ENCODE results near the gene PFDN1. TPM values are rescaled to one million over a fixed set of nuclear protein-coding genes. Genes with fewer than 3 reads are reported as not detected.
A peak's percentile ranks its signal among the peaks of the same experiment; 100 is the strongest.

PFDN1 gene
- total and polyA plus RNA-seq, 5 donors from 2014 or later, result 34.3 to 152 (median 109) TPM

DNA sequence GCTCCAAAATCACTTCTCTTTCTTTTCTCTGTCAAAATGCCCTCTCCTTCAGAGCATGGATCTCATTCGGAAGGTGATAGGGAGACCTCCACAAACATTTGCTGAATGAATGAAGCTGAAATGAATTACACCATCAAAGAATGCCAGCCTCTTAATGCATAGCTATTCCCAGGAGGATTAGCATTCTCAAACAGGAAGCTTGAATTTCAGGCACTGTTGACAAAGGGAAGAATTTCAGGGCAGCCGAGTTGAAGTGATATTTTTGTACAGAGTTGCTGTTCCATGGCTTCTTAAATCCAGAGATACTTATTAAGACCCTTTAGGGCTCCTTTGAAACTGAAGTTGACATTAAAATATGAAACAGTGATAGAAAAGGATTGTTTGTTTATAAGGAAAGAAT is 24.7 kb upstream of the PFDN1 start:
- H3K36me3 ChIP-seq (ENCODE audit: control insufficient read depth, insufficient read depth, low read length), result no peaks in the 10 kb centered on the region
- H3K27me3 ChIP-seq (ENCODE audit: control insufficient read depth, insufficient read depth, low read length), result peaks cover 2% of the 10 kb centered on the region
- Mint-ChIP-seq H3K36me3 (peaks cover 5% of the 10 kb centered on the region), H3K9me3 (no peaks in the 10 kb centered on the region), H3K27ac (no peak overlapping the region), H3K4me3 (no peak overlapping the region), H3K27me3 (peaks cover 9% of the 10 kb centered on the region), H3K4me1 (peaks cover 0 to 2% (median under 1%) of the 10 kb centered on the region in 4 donors)
- no peaks in the 10 kb centered on the region for H3K9me3 ChIP-seq (ENCODE audit: control insufficient read depth in 2 of 2, low read length in 2 of 2)
- no peak overlapping the region for H3K27ac ChIP-seq (ENCODE audit: insufficient read depth, low read length, poor library complexity, severe bottlenecking)
- ATAC-seq (ENCODE audit: low read depth in 2 of 2) (no peak), DNase-seq (no peak)
- H3K4me3 ChIP-seq (ENCODE audit: low read depth, low read length), result no peak overlapping the region
- no peaks in the 10 kb centered on the region for H3K4me1 ChIP-seq (ENCODE audit: control insufficient read depth, insufficient read depth, low read length, poor library complexity, severe bottlenecking)

DNA sequence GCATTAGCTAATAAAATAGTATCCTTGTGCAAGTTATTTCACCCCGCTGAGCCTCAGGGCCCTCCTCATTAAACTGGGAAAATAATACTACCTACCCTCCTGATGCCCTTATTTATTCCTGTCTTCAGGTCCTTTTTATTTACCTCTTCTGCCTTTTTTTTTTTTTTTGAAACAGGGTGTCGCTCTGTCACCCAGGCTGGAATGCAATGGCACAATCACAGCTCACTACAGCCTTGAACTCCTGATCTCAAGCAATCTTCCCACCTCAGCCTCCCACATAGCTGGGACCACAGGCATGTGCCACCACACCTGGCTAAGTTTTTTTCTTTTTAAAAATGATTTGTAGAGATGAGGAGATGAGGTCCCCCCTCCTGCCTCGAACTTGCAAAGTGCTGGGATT is 22.6 kb upstream of the PFDN1 start:
- no peak for ATAC-seq (ENCODE audit: low read depth in 2 of 2)
- H3K9me3 Mint-ChIP-seq, result peaks cover 0 to 2% (median 0%) of the 10 kb centered on the region in 7 donors
- no peaks in the 10 kb centered on the region for H3K9me3 ChIP-seq (ENCODE audit: control insufficient read depth in 2 of 2, low read length in 2 of 2)
- H3K4me1 Mint-ChIP-seq, result peaks cover 0 to 2% (median under 1%) of the 10 kb centered on the region in 4 donors
- no peak overlapping the region for H3K4me3 ChIP-seq (ENCODE audit: low read depth, low read length)
- H3K27me3 ChIP-seq (ENCODE audit: control insufficient read depth, insufficient read depth, low read length), result peaks cover 2% of the 10 kb centered on the region
- no peak overlapping the region for H3K27ac Mint-ChIP-seq
- no peak overlapping the region for H3K27ac ChIP-seq (ENCODE audit: insufficient read depth, low read length, poor library complexity, severe bottlenecking)
- H3K4me3 Mint-ChIP-seq, result no peak overlapping the region
- no peaks in the 10 kb centered on the region for H3K36me3 ChIP-seq (ENCODE audit: control insufficient read depth, insufficient read depth, low read length)
- H3K36me3 Mint-ChIP-seq, result no peaks in the 10 kb centered on the region
- peaks cover 9% of the 10 kb centered on the region for H3K27me3 Mint-ChIP-seq
- no peak for DNase-seq
- H3K4me1 ChIP-seq (ENCODE audit: control insufficient read depth, insufficient read depth, low read length, poor library complexity, severe bottlenecking), result no peaks in the 10 kb centered on the region

DNA sequence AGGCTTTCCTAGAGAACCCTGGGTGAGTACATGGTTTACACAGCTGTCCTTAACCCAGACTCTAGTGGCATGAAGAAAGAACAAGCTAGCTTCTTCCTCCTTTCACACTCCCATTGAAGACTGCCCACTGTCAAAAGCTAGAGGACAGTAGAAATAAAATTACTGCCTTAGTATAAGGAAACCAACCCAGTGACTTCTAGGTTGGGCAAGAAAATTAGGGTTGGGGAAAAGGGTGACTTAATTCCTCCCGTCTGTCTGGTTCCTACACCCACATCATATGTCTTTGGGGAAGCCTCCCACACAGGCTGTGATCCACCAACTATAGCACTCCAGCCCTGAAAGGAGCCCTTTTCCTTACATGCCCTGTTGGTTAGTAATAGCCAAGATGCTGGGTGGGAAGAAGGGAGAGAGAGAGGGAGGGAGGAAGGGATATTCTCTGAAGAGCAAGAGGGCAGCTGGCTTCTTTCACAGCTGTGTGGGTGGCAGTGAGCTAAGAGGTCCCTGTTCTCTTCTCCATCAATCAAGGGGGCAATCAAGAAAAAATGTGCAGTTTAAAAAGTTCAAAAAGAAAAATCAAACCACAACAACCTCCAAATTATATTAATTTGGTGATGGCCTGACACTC is 21.8 kb upstream of the PFDN1 start:
- no peak overlapping the region for H3K27ac Mint-ChIP-seq
- Histone ChIP-seq H3K4me3 (ENCODE audit: low read depth, low read length) (no peak overlapping the region), H3K9me3 (ENCODE audit: control insufficient read depth in 2 of 2, low read length in 2 of 2) (no peaks in the 10 kb centered on the region), H3K4me1 (ENCODE audit: control insufficient read depth, insufficient read depth, low read length, poor library complexity, severe bottlenecking) (no peaks in the 10 kb centered on the region), H3K27ac (ENCODE audit: insufficient read depth, low read length, poor library complexity, severe bottlenecking) (no peak overlapping the region), H3K27me3 (ENCODE audit: control insufficient read depth, insufficient read depth, low read length) (peaks cover 2% of the 10 kb centered on the region), H3K36me3 (ENCODE audit: control insufficient read depth, insufficient read depth, low read length) (no peaks in the 10 kb centered on the region)
- peaks cover 0 to 2% (median 0%) of the 10 kb centered on the region in 7 donors for H3K9me3 Mint-ChIP-seq
- DNase-seq (no peak), ATAC-seq (ENCODE audit: low read depth in 2 of 2) (no peak)
- H3K36me3 Mint-ChIP-seq, result no peaks in the 10 kb centered on the region
- H3K4me3 Mint-ChIP-seq, result no peak overlapping the region
- H3K27me3 Mint-ChIP-seq, result peaks cover 9% of the 10 kb centered on the region
- H3K4me1 Mint-ChIP-seq, result peaks cover 0 to 2% (median under 1%) of the 10 kb centered on the region in 4 donors

DNA sequence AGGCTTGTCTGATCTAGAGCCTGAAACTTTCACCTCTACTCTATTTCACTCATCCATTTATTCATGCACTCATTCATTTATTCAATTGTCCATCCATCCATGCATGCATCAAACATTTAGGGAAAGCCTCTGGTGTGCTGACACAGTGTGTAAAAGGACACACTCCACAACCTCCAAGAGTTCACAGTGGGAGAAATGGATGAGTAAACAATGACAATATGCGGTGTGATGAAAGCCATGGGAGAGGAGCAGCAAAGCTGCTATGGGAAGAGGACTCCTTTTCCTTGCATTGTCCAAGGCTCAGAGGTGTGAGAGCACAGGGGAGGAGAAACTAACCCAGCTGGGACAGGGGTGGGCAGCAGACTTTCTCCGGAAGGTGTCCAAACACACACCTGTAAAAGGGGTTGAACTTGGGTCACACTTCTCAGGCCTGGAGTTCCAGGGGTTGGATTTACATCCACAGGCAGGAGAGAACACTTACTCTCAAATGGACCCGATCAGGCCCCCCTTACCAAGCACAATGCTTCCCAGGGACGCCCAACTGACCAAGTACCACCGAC is 21.2 kb upstream of the PFDN1 start:
- H3K36me3 Mint-ChIP-seq, result no peaks in the 10 kb centered on the region
- peaks cover 2% of the 10 kb centered on the region for H3K27me3 ChIP-seq (ENCODE audit: control insufficient read depth, insufficient read depth, low read length)
- peaks cover 0 to 2% (median 0%) of the 10 kb centered on the region in 4 donors for H3K4me1 Mint-ChIP-seq
- no peak overlapping the region for H3K4me3 Mint-ChIP-seq
- no peaks in the 10 kb centered on the region for H3K9me3 ChIP-seq (ENCODE audit: control insufficient read depth in 2 of 2, low read length in 2 of 2)
- DNase-seq (no peak), ATAC-seq (ENCODE audit: low read depth in 2 of 2) (no peak)
- no peaks in the 10 kb centered on the region for H3K4me1 ChIP-seq (ENCODE audit: control insufficient read depth, insufficient read depth, low read length, poor library complexity, severe bottlenecking)
- no peak overlapping the region for H3K27ac ChIP-seq (ENCODE audit: insufficient read depth, low read length, poor library complexity, severe bottlenecking)
- H3K4me3 ChIP-seq (ENCODE audit: low read depth, low read length), result no peak overlapping the region
- H3K27me3 Mint-ChIP-seq, result peaks cover 9% of the 10 kb centered on the region
- H3K9me3 Mint-ChIP-seq, result peaks cover 0 to 2% (median 0%) of the 10 kb centered on the region in 7 donors
- H3K36me3 ChIP-seq (ENCODE audit: control insufficient read depth, insufficient read depth, low read length), result no peaks in the 10 kb centered on the region
- H3K27ac Mint-ChIP-seq, result no peak overlapping the region

DNA sequence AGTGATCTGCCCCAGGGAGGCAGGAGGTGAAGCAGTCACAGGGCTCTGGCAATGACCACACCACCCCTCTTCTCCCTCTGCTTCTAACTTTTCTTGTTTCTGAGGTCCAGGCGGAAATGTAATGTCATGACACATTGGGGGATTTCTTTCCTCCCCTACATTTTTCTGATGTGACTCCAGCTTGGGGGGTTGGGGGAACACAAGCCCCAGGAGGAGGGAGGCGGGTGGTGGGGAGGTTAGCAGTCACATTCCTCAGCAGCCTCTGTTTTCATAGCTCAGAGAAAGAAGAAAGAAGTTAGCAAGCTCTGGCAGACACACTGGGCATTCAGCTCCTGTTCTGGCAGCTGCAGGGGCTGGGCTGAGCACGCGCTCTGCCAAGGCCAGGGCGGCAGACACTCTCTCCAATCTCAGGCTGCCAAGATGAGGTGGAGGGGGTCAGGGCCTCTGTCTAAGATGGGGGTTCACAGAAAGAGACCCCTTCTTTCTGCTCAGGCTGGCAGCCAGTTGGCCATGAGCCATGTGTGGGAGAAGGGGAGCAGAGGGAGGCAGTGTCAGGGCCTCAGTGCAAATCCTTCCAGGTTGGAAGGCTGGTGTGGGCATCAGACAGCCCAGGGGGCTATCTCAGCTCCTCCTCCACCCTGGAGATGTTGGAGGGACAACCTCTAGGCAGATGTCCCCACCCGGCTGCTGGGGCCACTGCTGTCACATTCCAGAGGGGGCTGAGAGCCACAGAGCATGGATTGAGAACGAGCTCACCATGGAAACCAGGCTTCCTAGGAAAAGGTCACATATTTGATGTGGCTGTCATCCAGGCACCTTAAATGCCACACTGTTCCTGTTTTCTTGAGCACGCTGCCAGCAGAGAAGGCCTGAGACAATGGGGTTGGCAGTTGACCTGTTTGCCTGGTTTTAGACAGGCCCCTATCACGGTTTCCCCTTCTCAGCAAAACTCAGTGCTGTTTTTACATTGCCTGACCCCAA is 20.1 kb upstream of the PFDN1 start:
- H3K27ac ChIP-seq (ENCODE audit: insufficient read depth, low read length, poor library complexity, severe bottlenecking), result no peak overlapping the region

DNA sequence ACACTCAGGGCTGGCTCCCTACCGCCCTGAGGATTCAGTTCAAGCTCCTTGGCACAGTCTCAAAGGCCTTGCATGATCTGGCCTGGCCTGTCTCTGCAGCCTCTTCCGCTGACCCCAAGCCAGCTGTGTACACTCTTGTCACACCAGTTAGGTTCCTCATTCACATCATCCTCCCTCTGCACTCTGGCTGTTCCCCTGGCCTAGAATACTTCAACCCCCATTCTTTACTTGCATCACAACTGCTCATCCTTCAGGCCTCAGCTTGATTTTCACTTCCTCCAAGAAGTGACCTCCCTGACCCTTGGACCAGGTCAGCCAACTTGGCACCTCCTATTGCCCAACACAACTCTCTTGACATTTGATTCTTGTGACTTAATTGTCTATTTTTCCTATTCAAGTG is 18.9 kb upstream of the PFDN1 start:
- peaks cover 2% of the 10 kb centered on the region for H3K27me3 ChIP-seq (ENCODE audit: control insufficient read depth, insufficient read depth, low read length)
- H3K4me3 ChIP-seq (ENCODE audit: low read depth, low read length), result no peak overlapping the region
- H3K27ac Mint-ChIP-seq, result no peak overlapping the region
- H3K36me3 ChIP-seq (ENCODE audit: control insufficient read depth, insufficient read depth, low read length), result no peaks in the 10 kb centered on the region
- H3K36me3 Mint-ChIP-seq, result no peaks in the 10 kb centered on the region
- H3K9me3 Mint-ChIP-seq, result peaks cover 0 to 2% (median 0%) of the 10 kb centered on the region in 7 donors
- no peak overlapping the region for H3K4me3 Mint-ChIP-seq
- DNase-seq (no peak), ATAC-seq (ENCODE audit: low read depth in 2 of 2) (peak in 1 of 2 donors; percentile 33)
- no peaks in the 10 kb centered on the region for H3K4me1 ChIP-seq (ENCODE audit: control insufficient read depth, insufficient read depth, low read length, poor library complexity, severe bottlenecking)
- H3K9me3 ChIP-seq (ENCODE audit: control insufficient read depth in 2 of 2, low read length in 2 of 2), result no peaks in the 10 kb centered on the region
- H3K27me3 Mint-ChIP-seq, result peaks cover 9% of the 10 kb centered on the region
- H3K27ac ChIP-seq (ENCODE audit: insufficient read depth, low read length, poor library complexity, severe bottlenecking), result no peak overlapping the region
- peaks cover 0 to 2% (median 0%) of the 10 kb centered on the region in 4 donors for H3K4me1 Mint-ChIP-seq

More for the DNA sequence above, 20.1 kb upstream of the PFDN1 start:
- no peak for ATAC-seq (ENCODE audit: low read depth in 2 of 2)
- H3K36me3 ChIP-seq (ENCODE audit: control insufficient read depth, insufficient read depth, low read length), result no peaks in the 10 kb centered on the region
- DNase-seq, result no peak
- Mint-ChIP-seq H3K9me3 (peaks cover 0 to 2% (median 0%) of the 10 kb centered on the region in 7 donors), H3K27ac (no peak overlapping the region), H3K4me3 (no peak overlapping the region), H3K27me3 (peaks cover 9% of the 10 kb centered on the region), H3K4me1 (peaks cover 0 to 2% (median 0%) of the 10 kb centered on the region in 4 donors), H3K36me3 (no peaks in the 10 kb centered on the region)
- H3K27me3 ChIP-seq (ENCODE audit: control insufficient read depth, insufficient read depth, low read length), result peaks cover 2% of the 10 kb centered on the region
- H3K9me3 ChIP-seq (ENCODE audit: control insufficient read depth in 2 of 2, low read length in 2 of 2), result no peaks in the 10 kb centered on the region
- no peaks in the 10 kb centered on the region for H3K4me1 ChIP-seq (ENCODE audit: control insufficient read depth, insufficient read depth, low read length, poor library complexity, severe bottlenecking)
- no peak overlapping the region for H3K4me3 ChIP-seq (ENCODE audit: low read depth, low read length)

DNA sequence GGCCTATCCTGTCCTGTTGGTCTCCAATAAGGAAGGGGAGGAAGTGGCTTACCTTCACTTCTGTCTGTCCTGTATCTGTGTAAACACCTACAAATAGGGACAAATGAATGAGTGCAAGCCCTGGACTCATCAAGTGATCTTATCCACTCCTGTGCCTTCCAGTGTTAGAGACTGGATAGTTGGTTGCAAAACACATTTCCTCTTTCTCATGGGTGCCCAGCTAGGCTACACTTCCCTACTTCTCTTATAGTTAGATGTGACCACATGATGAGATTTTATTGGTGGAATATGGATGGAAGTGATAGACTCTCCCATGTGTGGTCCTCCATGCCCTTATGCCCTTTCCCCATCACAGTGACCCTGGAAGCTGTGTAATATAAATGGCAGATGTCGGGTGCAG is 16.9 kb upstream of the PFDN1 start:
- no peaks in the 10 kb centered on the region for H3K9me3 ChIP-seq (ENCODE audit: control insufficient read depth in 2 of 2, low read length in 2 of 2)
- no peak for ATAC-seq (ENCODE audit: low read depth in 2 of 2)
- Mint-ChIP-seq H3K27ac (no peak overlapping the region), H3K27me3 (no peaks in the 10 kb centered on the region), H3K9me3 (peaks cover 0 to 2% (median 0%) of the 10 kb centered on the region in 7 donors), H3K36me3 (no peaks in the 10 kb centered on the region), H3K4me3 (no peak overlapping the region), H3K4me1 (no peaks in the 10 kb centered on the region)
- no peaks in the 10 kb centered on the region for H3K36me3 ChIP-seq (ENCODE audit: control insufficient read depth, insufficient read depth, low read length)
- no peak for DNase-seq
- H3K4me1 ChIP-seq (ENCODE audit: control insufficient read depth, insufficient read depth, low read length, poor library complexity, severe bottlenecking), result no peaks in the 10 kb centered on the region
- H3K27me3 ChIP-seq (ENCODE audit: control insufficient read depth, insufficient read depth, low read length), result peaks cover 2% of the 10 kb centered on the region
- H3K27ac ChIP-seq (ENCODE audit: insufficient read depth, low read length, poor library complexity, severe bottlenecking), result no peak overlapping the region
- H3K4me3 ChIP-seq (ENCODE audit: low read depth, low read length), result no peak overlapping the region
